Dedifferentiated amniotic fluid mesenchymal stem cell (primary cell): ENCODE measurements around the gene N4BP2L1.

Experiments
- DNase-seq: peaks from one replicate; pipeline ENCODE4 v3.0.0-alpha.2; 2016; ENCODE audit errors: extremely low spot score

Gene N4BP2L1

DNA sequence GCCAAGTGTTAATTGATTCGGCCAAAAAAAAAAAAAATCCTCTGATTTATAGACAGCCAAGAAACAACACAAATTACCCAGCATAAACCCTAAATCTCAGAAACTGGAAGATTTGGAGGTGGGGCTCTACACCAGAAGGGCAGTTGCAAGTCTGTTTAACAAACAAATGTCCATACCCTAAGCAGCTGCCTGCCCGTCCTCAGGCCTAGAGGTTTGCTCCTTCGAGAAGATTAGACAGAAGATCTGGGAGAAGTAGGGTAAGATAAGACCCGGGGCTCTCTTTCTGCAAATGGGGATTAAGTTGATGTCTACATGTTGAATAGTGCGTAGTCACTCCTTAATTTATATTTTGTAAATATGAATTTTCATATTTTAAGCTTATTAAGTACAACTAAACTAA is 3.4 kb upstream of the N4BP2L1 start:
- no peak for DNase-seq

DNA sequence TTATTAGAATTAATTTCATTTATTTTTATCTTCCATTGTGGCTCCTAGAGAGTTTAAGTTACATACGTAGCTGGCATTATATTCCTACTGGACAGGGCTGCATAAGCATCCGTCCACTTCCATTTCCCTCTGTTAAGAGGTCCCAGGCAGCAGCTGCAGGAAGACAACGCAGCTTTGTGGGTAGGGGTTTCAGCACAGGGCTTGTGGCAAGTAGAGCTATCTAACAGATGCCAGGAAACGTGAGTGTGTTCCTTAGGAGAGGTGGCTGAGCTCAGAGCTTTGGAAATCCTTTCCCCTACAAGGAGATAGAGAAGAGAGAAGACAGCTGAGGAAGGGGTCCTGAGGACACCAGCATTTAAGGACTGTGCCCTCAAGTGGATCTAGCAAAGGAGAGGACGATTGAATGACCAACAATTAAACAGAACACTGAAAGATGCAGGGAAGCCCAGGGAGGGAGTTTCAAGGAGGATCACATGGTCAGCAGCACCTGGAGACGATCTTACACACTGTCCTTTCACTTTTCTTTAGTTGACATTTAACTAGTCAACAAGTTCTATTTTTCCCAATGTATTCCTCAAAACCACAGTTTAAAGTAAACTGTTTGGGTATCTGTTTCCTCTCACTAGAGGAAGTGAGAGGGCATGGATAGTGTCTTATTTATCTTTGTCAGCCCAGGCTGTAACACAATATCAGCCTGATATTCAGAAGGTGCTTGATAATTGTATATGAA is 2.3 kb upstream of the N4BP2L1 start:
- no peak for DNase-seq

DNA sequence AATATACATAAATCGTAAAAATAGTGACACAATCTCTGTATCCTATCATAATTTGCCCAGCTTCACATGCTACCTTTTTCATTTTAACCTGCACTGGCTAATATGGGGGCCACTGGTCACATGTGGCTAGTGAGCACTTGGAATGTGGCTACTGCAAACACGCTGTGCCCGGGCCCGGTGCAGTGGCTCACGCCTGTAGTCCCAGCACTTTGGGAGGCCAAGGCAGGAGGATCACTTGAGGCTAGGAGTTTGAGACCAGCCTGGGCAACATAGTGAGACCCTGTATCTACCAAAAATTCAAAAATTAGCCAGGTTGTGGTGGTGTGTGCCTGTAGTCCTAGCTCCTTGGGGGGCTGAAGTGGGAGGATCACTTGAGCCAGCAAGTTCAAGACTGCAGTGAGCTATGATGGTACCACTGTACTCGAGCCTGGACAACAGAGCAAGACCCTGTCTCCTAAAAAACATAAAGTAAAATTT is 1.5 kb upstream of the N4BP2L1 start:
- DNase-seq: no peak

DNA sequence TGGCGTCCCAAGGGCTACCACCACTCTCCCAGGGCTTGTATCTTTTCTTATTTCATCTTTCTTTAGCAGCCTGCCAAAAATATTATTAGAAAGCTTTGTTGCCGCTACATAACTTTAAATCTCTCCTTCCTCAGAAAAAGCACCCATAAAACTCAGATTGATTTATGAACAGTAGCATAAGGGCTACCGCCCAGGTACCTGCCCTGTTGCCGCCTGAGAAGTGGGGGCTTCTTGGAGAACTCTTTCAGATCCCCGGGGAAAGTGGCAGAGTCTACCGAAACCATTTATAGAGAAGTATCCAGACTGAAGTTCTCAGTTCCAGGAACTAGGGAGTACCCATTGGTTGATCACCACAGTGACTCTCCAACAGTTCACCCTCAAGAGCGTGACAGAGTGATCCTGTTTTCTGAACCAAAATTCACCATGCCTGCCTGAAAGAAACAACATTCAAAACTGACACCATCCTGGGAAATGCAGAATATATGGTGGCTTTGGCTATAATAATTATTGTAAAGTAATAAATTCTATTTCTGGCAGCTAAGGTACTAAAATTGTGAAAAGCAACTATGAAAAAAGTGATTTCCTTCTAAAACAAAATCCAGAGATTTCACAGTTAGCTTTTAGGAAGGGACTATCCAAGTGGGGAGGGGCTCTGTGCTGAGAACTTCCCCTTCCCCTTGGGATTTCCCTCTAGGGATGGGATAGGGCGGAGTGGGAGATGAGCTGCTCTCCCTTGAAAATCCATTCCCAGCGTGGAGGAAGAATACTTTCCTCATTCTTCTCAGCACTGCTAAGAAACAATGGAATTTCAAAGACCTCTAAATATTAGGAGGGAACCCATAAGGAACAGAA is 877 bp upstream of the N4BP2L1 start:
- DNase-seq: no peak

DNA sequence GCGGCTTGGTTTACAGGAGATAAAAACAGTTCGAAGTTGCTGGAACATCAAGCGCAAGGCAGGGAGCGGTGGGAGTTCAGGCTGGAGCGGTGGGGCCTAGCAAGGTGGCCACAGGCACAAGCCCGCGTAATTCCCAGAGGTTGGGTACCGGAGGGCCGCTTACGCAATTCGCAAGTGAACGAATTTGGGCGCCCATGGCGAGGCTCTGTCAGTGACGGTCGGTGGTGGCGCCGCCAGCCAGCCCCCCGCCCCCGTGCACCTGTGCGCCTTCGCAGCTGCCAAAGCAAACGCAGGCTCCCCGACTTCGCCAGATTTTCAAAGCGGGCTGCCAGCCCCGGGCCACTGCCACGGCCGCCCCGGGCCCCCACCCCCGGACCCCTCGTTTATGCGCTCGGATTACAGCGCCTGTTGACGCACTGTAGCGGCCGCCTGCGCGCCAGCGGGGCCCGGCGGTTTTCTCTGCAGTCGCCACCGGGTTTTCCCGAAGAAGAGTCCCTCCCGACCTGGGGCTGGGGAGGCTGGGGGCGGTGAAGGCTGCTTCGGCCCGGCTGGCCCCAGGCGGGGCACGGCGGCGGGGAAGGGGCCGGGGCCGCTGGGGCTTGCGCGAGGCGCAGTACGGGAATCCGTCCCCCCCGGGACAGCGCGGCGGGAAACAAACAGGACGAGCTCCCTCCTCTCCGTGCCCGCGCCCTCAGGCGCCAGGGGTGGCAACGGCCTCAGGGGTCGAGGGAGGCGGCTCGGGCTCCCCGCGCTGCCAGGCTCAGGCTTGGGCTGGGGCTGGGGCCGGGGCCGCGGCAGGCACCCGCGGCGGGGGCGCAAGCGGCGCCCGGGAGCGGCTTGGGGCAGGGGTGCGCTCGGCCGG is 709 bp downstream of the N4BP2L1 start:
- DNase-seq: no peak

DNA sequence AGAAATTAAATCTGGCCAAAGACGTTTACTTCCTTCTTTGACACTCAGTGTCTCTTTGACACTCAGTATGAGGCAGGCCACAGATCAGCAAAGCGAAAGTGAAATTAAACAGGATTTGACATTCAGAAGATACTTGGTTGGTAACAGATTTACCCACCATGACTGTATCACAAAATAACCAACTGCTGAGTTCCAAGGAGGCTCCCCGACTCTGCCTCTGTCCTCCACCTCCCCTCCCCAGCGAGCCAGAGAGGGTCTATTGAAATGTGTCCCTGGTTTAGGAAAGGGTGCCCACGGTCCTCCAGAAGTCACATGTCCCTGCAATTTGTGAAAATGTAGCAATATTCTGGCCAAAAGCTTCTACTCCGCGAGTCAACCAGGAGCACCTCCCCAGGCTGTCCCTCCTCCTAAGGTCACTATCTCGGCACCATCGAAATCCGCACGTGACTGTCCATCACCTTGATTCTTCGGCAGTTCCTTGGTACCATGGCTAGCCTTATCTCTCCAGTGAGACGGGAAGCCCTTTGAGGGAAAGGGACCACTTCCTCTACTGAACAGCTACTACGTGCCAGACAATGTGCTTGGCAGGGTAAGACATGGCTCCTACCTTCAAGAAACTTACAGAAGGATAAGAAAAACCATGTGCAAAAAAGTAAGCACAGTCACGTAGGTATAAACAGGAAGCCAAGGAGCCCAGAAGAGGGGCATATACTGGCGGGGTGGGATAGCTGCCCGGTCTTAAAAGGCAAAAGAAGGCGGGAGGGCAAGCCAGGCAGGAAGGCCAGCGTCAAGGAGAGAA is 1.5 kb downstream of the N4BP2L1 start:
- no peak for DNase-seq

DNA sequence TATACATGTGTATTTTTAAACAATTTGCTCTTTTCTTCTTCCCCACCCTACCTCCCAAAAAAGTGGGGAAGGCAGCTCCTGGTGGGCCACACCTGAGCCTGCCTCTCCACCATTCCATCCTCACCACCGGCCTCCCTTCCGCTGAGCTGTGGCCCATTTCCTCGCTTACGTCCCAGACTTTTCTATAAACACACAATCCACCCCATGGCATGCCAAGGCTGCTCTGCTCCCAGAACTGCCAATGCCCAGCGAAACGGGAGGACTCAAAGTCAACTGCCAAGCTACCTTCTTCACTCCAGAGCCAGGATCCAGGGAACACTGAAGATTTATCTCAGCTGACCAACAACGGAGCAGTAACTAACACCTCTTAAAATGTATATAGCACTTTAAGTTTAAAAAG is 2.8 kb downstream of the N4BP2L1 start:
- no peak for DNase-seq

DNA sequence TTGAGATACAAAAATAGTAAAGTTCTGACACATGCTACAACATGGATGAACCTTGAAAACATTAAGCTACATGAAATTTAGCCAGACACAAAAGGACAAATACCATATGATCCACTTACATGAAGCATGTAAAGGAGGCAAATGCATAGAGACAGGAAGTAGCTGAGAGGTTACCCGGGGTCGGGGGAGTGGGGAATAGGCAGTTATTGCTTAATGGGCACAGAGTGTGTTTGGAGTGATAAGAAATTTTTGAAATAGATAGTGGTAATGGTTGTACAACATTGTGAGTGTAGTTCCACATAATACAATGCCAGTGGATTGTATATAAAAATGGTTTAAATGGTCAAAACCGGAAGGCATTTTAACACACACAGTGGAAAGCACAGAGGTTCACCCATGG is 4.3 kb downstream of the N4BP2L1 start:
- no peak for DNase-seq

DNA sequence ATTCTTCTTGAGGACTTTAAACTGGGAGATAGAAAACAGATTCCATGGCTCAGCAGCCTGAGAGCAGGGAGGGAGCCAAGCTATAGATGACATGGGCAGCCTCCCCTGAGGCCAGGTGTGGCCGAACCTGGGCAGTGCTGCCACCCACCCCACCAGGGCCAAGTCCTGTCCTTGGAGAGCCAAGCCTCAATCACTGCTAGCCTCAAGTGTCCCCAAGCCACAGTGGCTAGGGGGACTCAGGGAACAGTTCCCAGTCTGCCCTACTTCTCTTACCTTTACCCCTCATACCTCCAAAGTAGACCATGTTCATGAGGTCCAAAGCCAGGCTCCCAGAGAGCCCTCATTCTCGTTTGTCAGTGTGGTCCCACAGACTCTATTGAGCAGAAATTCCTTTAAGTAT is 8.1 kb downstream of the N4BP2L1 start:
- no peak for DNase-seq

DNA sequence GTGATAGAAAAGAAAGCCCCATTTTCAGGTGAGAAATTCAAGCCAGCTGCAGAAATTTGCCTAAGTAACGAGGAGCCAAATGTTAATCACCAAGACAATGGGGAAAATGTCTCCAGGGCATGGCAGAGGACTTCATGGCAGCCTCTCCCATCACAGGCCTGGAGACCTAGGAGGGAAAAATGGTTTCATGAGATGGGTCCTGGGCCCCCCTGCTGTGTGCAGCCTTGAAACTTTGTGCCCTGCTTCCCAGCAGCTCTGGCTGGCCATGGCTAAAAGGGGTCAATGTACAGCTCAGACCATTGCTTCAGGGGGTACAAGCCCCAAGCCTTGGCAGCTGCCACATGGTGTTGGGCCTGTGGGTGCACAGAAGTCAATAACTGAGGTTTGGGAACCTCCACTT is 9.9 kb downstream of the N4BP2L1 start:
- no peak for DNase-seq

DNA sequence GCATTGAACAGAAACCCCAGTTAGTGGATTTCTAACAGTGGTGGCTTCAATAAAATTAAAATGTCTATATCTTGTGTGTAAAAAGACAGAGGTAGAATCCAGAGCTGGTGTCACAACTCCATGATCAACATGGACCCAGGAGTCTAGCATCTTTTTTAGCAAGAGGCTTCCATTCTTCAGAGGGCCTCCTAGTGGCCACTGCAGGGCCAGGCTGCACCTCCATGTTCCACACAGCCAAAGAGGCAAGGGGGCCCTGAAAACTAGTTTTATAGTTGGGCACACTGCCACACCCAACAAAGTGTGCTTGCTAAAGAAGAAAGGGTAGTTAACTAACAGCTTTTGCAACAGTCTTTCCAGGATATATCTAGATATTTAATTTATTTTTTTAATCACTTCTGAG is 12.9 kb downstream of the N4BP2L1 start:
- no peak for DNase-seq

DNA sequence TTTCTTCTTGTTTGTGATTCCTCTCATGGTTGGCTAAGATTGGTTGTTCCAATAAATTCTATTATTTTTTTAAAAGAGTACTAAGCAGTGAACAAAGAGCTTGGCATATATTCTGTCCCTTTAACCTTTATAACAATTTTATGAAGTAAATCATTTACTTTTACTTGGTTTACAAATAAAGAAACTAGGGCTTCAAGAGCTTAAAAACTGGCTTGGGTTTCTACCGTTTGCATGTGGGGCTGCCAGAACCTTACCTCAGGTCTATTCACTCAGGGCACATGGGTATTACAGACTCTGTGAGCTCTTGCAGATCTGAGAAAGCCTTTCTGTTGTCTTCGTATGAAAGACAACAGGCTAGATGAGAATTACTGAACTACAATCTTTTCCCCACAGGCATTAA is 13.3 kb downstream of the N4BP2L1 start:
- no peak for DNase-seq

DNA sequence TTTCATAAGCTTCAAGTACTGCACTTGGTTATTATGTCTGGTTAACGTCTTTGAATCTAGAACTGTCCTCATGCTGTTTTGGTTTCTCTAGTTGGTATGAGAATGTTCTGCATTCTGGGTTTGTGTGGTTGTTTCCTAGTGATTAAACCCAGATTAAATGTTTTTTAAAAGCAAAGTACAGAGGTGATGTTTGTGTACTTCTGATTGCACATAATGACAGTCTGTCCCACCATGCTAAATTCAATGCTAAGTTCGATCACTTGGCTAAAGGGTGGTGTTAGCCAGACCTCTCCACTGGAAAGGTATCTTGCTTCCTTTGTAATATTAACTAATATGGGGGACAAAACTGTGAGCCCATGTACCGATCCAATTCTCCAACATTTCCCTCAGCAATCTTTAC is 14.6 kb downstream of the N4BP2L1 start:
- no peak for DNase-seq

DNA sequence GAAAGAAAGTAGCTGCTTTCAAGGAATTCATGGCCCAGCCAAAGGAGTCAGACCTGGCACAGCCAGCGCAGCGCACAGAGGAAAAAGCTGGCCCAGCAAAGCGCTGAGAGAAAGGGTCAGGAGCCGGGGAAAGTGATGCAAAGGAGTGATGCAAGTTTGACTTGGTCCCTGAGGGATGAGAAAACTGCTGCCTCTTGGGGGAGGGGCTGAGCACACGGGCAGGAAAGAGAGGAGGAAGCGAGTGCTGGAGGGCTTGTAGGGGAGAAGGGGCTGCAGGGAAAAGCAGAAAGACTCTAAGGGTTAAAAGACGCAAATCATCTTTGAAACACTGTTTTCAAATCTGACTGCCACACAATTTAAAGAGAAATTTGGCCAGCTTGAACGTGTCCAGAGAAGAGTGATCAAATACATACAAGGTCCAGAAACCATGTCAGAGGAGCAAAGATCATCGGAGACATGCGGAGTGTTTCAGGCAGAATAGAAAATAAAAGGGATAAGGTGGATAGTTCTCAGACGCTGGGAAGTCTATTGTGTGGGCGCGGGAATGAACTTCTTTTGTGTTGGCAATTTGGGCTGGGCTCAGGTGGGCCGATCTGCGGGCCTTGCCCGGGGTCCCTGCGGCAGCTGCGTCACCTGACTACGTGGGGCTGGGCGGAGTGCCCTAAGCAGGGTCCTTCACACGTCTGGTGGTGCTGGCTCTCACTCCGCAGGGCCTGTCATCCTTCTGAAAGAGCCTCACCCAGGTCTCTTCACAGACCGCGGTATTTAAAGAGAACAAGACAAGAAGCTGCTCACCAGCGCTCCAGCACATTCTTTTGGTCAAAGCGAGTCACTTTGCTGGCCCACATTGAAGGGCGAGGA is 18.1 kb downstream of the N4BP2L1 start:
- DNase-seq: no peak

DNA sequence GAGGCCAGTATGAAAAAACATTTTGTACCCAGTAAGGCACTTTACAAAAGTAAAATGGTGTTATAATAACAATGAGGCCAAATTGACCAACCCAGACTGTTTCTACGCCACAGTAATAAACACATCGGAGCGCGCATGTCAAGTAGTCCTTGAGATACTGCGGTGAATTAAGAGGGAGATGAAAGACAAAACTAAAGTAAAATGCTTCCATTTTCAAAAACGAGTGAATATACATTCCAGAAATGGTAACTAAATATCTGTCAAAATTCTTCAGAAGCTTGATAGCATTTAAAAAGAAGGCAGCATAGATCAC is 19.0 kb downstream of the N4BP2L1 start:
- no peak for DNase-seq

DNA sequence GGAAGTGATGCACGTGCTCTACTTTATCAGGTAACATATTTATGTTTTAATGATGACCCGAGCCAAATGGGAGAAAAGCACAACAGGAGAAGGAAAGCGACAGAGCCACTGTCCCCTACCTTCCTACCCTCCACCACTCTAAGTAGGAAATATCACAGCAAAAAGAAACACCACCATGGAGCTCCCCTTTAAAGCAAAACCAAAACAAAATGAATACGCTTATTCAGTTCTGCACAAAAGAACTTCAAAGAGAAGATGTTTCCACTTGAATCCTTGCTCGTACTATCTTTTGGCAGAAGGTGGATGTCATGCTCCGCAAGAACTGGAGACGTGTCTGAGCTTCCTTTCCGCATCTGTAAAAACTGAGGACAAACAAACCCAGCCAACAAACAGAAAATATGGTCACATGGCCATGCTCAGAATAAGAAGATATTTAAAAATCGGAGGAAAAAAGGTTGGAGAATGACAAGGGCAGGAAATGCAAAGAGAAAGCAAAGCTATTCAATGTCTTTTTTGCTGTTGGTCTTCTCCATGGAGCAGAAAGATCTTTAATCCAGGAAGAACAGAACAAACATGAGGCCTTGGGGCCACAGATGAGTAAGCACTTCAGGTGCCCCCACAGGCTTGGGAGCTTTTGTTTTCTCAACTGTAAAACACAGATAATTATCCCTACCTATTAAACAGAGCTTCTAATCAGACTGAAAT is 19.5 kb downstream of the N4BP2L1 start:
- no peak for DNase-seq

DNA sequence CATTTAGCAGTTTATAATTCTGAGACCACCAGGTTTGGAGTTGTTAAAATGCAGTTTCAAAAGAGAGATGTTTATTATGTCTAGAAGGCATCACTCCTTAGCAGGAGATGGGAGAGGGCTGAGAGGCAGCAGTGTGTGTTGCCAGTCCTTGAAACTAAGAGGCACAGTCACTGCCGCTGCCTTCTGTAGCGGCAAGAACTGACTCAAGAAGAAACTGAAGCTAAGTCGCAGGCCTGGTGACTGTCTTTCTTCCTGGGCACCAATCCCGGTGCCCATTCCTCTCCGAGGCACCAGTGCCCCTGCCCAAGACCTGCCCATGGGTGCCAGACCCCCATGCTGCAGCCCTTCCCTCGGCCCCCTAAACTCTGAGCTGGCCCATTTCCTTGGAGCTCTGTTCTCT is 20.1 kb downstream of the N4BP2L1 start:
- DNase-seq: no peak

DNA sequence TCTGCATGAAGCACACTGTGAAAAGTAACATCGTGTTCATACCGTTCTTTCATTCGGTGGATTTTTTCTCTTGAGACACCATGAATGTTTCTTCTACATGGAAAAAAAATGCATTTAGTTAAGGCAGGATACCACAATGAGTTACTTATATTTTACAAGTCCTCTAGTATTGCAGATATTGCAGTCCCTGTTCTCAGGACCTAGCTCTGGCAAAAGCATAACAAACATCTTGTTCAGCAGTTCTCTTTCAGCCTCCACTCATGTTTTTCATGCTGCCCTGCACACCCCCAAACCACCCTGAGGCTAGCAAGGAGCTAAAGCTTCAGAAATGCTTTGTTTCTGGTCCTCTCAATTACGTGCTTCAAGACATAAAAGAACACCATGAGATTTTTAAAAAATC is 24.8 kb downstream of the N4BP2L1 start:
- DNase-seq: no peak

DNA sequence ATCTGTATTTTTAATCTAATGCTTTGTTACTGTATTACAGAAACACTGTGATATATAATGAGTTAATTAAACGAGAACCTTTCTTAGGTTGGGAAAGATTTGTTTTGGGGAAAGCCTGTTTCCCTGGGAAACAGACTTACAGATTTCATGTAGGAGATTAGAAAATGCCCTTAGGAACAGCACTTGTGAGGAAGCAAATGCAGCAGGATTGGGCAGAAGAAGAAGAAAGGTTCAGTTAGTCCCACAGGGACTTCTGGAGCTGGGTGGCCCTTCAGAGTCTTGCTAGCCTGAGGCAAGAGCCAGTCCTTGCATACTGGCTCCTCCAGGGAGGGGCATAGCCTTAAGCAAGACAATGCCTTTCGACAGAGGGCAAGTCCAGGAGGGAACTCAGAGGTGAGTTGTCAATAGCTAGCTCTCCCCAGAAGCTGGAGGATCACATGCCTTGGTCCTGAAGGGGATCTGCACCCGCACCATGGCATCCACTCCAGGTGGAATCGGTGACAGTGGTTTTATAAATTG is 36.8 kb downstream of the N4BP2L1 start:
- DNase-seq: no peak

DNA sequence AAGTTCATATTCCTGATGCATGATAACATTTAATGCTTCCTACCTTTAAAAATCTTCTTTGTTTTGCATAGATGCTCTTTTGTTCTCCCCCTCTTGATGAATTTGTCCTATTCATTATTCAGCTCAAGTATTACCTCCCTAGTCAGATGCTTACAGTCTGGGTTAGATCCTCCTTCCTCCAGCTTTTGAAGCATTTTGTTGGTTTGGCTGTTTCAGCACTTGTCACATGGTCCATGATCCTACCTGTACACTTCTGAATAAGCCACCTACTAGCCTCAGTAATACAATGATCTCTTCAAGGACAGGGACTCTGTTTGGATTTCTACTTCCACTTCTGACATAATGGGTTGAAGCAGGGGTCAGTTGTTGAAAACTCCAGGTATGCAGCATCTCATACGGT is 37.4 kb downstream of the N4BP2L1 start:
- no peak for DNase-seq
